HCT116 (cell line): ENCODE measurements around the gene FOXP1. TPM values are rescaled to one million over a fixed set of nuclear protein-coding genes. Genes with fewer than 3 reads are reported as not detected.

Source experiments
- ATAC-seq: fragments of 200-7000 bp; cut with Tn5 transposase; 2 replicates; pipeline ENCODE4 v1.9.1; 2020; ENCODE audit warnings: mild to moderate bottlenecking, moderate library complexity
- BruUV-seq: library from RNA; stranded (reverse); fragments of 400-500 nt; replicated peaks from 2 replicates; lab custom pipeline; 2021; lab: Mats Ljungman, UMichigan
- CTCF ChIA-PET: fragments of 300-600 bp; sonication (Branson Sonifier 250); formaldehyde crosslinking; loops from one replicate; lab custom pipeline; 2021; ENCODE audit warnings: antibody characterized with exemption; lab: Charles Lee
- POLR2A ChIA-PET: fragments of 300-600, 350-600 bp; sonication (Branson Sonifier 250); formaldehyde crosslinking; loops from one replicate; lab custom pipeline; 2021; ENCODE audit warnings: antibody characterized with exemption; lab: Charles Lee
- RAD21 ChIA-PET, 2 experiments: fragments of 300-600 bp; sonication (Branson Sonifier 250); formaldehyde crosslinking; loops; one replicate each; lab custom pipeline; 2023; ENCODE audit warnings: low total read pairs in 2 of 2; ENCODE audit not compliant: uncharacterized antibody in 2 of 2, unreplicated experiment in 2 of 2, low non-redundant PET in 1 of 2; lab: Charles Lee
- DNase-seq: peaks from one replicate; pipeline ENCODE4 v3.0.0-alpha.2; 2010; ENCODE audit warnings: low read depth, low spot score
- H2AFZ ChIP-seq: fragments of 200-600 bp; shearing (Covaris generic), sonication (generic); 2 replicates; pipeline ENCODE4 v1.6.1; 2017; ENCODE audit warnings: low read depth, mixed run types, mixed read lengths, antibody characterized with exemption, low read length; ENCODE audit not compliant: poor library complexity, severe bottlenecking
- H3K27ac ChIP-seq: 2 replicates; pipeline ENCODE4 v1.5.1; 2012; ENCODE audit warnings: low read depth, low read length
- H3K27me3 ChIP-seq: fragments of 200-600 bp; sonication (generic); 2 replicates; pipeline ENCODE4 v1.6.1; 2016; ENCODE audit warnings: mixed run types, low read length, mixed read lengths; ENCODE audit not compliant: insufficient read depth
- H3K36me3 ChIP-seq, 2 experiments: fragments of 200-500 bp in 1 of 2; fragments of 200-600 bp in 1 of 2; sonication (Bioruptor generic) in 1 of 2; sonication (generic) in 1 of 2; 2 replicates each; pipeline versions ENCODE4 v1.5.1 to v1.6.1; 2014 to 2016; ENCODE audit warnings: low read length in 2 of 2, inconsistent platforms in 1 of 2, mixed read lengths in 1 of 2, mixed run types in 1 of 2; ENCODE audit not compliant: insufficient read depth in 2 of 2, control insufficient read depth in 1 of 2
- H3K4me1 ChIP-seq, 2 experiments: fragments of 200-600 bp in 1 of 2; sonication (generic) in 1 of 2; 2 replicates each; pipeline versions ENCODE4 v1.5.1 to v1.6.1; 2012 to 2017; ENCODE audit warnings: low read length in 2 of 2, inconsistent platforms in 1 of 2, mild to moderate bottlenecking in 1 of 2, mixed read lengths in 1 of 2, mixed run types in 1 of 2, moderate library complexity in 1 of 2; ENCODE audit not compliant: insufficient read depth in 2 of 2, control insufficient read depth in 1 of 2
- H3K4me2 ChIP-seq: fragments of 200-600 bp; sonication (generic); 2 replicates; pipeline ENCODE4 v1.6.1; 2017; ENCODE audit warnings: mixed run types, low read length, mixed read lengths
- H3K4me3 ChIP-seq, 2 experiments: fragments of 200-600 bp in 1 of 2; sonication (generic) in 1 of 2; replicated peaks in 1 of 2; 2 replicates each; pipeline ENCODE4 v1.5.1; 2011 to 2016; ENCODE audit warnings: low read length in 2 of 2, control low read depth in 1 of 2, low read depth in 1 of 2, mild to moderate bottlenecking in 1 of 2, mixed read lengths in 1 of 2, mixed run types in 1 of 2
- H3K79me2 ChIP-seq: fragments of 200-600 bp; sonication (generic); 2 replicates; pipeline ENCODE4 v1.6.1; 2017; ENCODE audit warnings: mild to moderate bottlenecking, mixed run types, low read length, moderate library complexity, mixed read lengths; ENCODE audit not compliant: insufficient read depth
- H3K9ac ChIP-seq: fragments of 200-600 bp; sonication (generic); 2 replicates; pipeline ENCODE4 v1.6.1; 2016; ENCODE audit warnings: low read length, mixed read lengths
- H3K9me2 ChIP-seq: fragments of 200-600 bp; sonication (generic), shearing (Covaris generic); 2 replicates; pipeline ENCODE4 v1.6.1; 2017; ENCODE audit warnings: mixed run types, mild to moderate bottlenecking, moderate library complexity; ENCODE audit not compliant: insufficient read depth
- H3K9me3 ChIP-seq, 2 experiments: fragments of 200-500 bp in 1 of 2; fragments of 200-600 bp in 1 of 2; sonication (Bioruptor generic) in 1 of 2; sonication (generic) in 1 of 2; 2 replicates each; pipeline ENCODE4 v1.6.1; 2014 to 2017; ENCODE audit warnings: low read length in 2 of 2, mixed read lengths in 2 of 2, inconsistent platforms in 1 of 2, low read depth in 1 of 2, mild to moderate bottlenecking in 1 of 2, mixed run types in 1 of 2, moderate library complexity in 1 of 2; ENCODE audit not compliant: control insufficient read depth in 1 of 2, insufficient read depth in 1 of 2
- H4K20me1 ChIP-seq: fragments of 200-600 bp; sonication (generic), shearing (Covaris generic); 2 replicates; pipeline ENCODE4 v1.6.1; 2017; ENCODE audit warnings: mixed run types, mild to moderate bottlenecking, moderate library complexity; ENCODE audit not compliant: insufficient read depth
- ATF3 ChIP-seq: IDR thresholded peaks from 2 replicates; pipeline ENCODE4 v1.6.1; 2012
- CBX3 ChIP-seq: IDR thresholded peaks from 2 replicates; pipeline ENCODE4 v1.6.1; 2012; ENCODE audit warnings: low read depth
- CEBPB ChIP-seq: IDR thresholded peaks from 2 replicates; pipeline ENCODE4 v1.6.1; 2012; ENCODE audit warnings: low read depth
- CTCF ChIP-seq, 3 experiments: fragments of 200-600 bp in 1 of 3; sonication (generic) in 1 of 3; IDR thresholded peaks in 2 of 3; conservative IDR thresholded peaks in 1 of 3; 2 replicates each; pipeline ENCODE4 v1.5.1; 2012 to 2017; ENCODE audit warnings: low read depth in 2 of 3, low read length in 2 of 3, antibody characterized with exemption in 1 of 3, borderline replicate concordance in 1 of 3, control low read depth in 1 of 3, mild to moderate bottlenecking in 1 of 3, mixed read lengths in 1 of 3, mixed run types in 1 of 3, moderate library complexity in 1 of 3; ENCODE audit not compliant: insufficient read depth in 1 of 3
- EZH2phosphoT487 ChIP-seq: fragments of 200-600 bp; IDR thresholded peaks from 2 replicates; pipeline ENCODE4 v1.6.1; 2018; ENCODE audit warnings: antibody characterized with exemption, borderline replicate concordance
- FOSL1 ChIP-seq: IDR thresholded peaks from 2 replicates; pipeline ENCODE4 v1.6.1; 2012; ENCODE audit warnings: low read depth
- POLR2A ChIP-seq: IDR thresholded peaks from 2 replicates; pipeline ENCODE4 v1.7.0; 2011; ENCODE audit warnings: borderline replicate concordance; ENCODE audit not compliant: insufficient read depth, insufficient read length; ENCODE audit errors: extremely low read depth
- REST ChIP-seq: IDR thresholded peaks from 2 replicates; pipeline ENCODE4 v1.6.1; 2012; ENCODE audit warnings: low read depth
- SIN3A ChIP-seq: IDR thresholded peaks from 2 replicates; pipeline ENCODE4 v1.6.1; 2012; ENCODE audit warnings: low read depth
- TCF7L2 ChIP-seq: IDR thresholded peaks from 2 replicates; pipeline ENCODE4 v1.7.0; 2011; ENCODE audit warnings: borderline replicate concordance, inconsistent platforms; ENCODE audit not compliant: insufficient read depth, insufficient read length; ENCODE audit errors: extremely low read depth
- intact Hi-C: fragments of 100-400 bp; cut with micrococcal nuclease; formaldehyde crosslinking; loops from 2 replicates; pipeline ENCODE4 v1.10.0; 2022
- total RNA-seq: library from RNA; stranded (reverse); gene quantifications from one replicate; pipeline ENCODE4 v1.2.1, GENCODE V29; 2021; ENCODE audit not compliant: unreplicated experiment
- TF ChIP-seq, protein P1 (sequence below): IDR thresholded peaks from 2 replicates; pipeline ENCODE4 v1.6.1; 2012

The FOXP1 gene
- total RNA-seq, 1 experiment from 2014 or later = 11.4 TPM

GRCh38 chr3:71547249-71548198, 36.0 kb downstream of the FOXP1 start (continued):
- TF ChIP-seq FOSL1 = no peak
- TF ChIP-seq, all 23 proteins: peak for 0

DNA sequence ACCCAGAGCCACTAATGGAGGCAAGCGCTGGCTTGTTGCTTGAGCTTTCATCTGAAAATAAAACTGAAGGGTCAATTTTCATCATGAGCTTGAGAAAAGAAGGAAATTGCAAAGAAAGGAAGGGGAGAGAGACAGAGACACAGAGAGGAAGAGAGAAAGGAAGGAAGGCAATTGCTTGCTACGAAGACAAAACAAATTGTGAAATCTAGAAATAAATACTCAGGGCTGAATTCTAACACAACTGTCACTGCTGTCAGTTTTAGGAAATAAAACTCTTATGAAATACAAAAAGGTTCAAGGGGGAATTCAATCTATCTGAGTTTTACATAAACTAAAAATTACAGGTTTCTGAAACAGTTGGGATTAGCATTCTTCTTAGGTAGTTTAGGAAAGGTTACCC, 36.7 kb downstream of the FOXP1 start:
- ChIA-PET CTCF (no interaction called here), RAD21 (no interaction called here)
- H3K9me2 ChIP-seq = no peaks in the 10 kb centered on the region
- no peaks in the 10 kb centered on the region for H3K9me3 ChIP-seq
- intact Hi-C loops = loop anchor here (10.0 kb wide), 1 partner anchor 58 kb away; no protein-coding TSS in a partner anchor
- DNase-seq = no peak
- no peak for TF ChIP-seq FOSL1
- TF ChIP-seq EZH2phosphoT487 = no peak
- TF ChIP-seq POLR2A = no peak
- TF ChIP-seq, protein P1, sequence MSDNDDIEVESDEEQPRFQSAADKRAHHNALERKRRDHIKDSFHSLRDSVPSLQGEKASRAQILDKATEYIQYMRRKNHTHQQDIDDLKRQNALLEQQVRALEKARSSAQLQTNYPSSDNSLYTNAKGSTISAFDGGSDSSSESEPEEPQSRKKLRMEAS = no peak
- no peak for TF ChIP-seq SIN3A
- TF ChIP-seq CTCF (IDR thresholded peaks at IDR 0.05 in 2 of 3, conservative IDR thresholded peaks at IDR 0.05 in 1 of 3; ENCODE audit: borderline replicate concordance in 1 of 3, insufficient read depth in 1 of 3, low read depth in 2 of 3, low read length in 2 of 3) = no peak
- TF ChIP-seq ATF3 = no peak
- TF ChIP-seq REST = no peak
- no peak for TF ChIP-seq CBX3
- TF ChIP-seq TCF7L2 = no peak
- no peak for TF ChIP-seq CEBPB
- TF ChIP-seq, all 23 proteins: peak for 0
- Histone ChIP-seq H3K27ac (no peak overlapping the region), H3K27me3 (no peaks in the 10 kb centered on the region), H3K4me3 (no peak overlapping the region), H3K36me3 (no peaks in the 10 kb centered on the region), H3K9ac (no peak overlapping the region), H3K4me2 (no peak overlapping the region), H3K4me1 (peaks cover 0 to 7% of the 10 kb centered on the region in 2 experiments; a peak in 1 of 4 replicates), H4K20me1 (no peaks in the 10 kb centered on the region), H2AFZ (no peak overlapping the region), H3K79me2 (no peaks in the 10 kb centered on the region)
- no peak for ATAC-seq
- POLR2A ChIA-PET = no interaction called here
- BruUV-seq = no TSS peak
